OCI-LY1 (cell line): ENCODE data around the gene MAML2.

ENCODE experiments used
- CTCF ChIP-seq: fragments of 200-600 bp; sonication (generic), shearing (Covaris generic); IDR thresholded peaks from 2 replicates; pipeline ENCODE4 v1.5.1; 2017; ENCODE audit warnings: mild to moderate bottlenecking, antibody characterized with exemption, low read length, moderate library complexity, mixed read lengths
- EZH2 ChIP-seq: fragments of 200-600 bp; sonication (generic), shearing (Covaris generic); IDR thresholded peaks from 2 replicates; pipeline ENCODE4 v1.8.0; 2017; ENCODE audit warnings: borderline replicate concordance, mixed run types, mild to moderate bottlenecking, antibody characterized with exemption, low read length, moderate library complexity, mixed read lengths

GRCh38 chr11:96146765-96147164 is 196.2 kb downstream of the MAML2 start:
- no peak for TF ChIP-seq CTCF
- TF ChIP-seq EZH2 = no peak
